GM18511 (cell line): ENCODE results near the gene CXCL13.
"Not testable (repeated sequence)": the region's sequence is repeated elsewhere in the genome, so short reads cannot be mapped to it uniquely, and the experiment has no call there.

Experiments
- ATAC-seq: cut with Tn5 transposase; IDR thresholded peaks from one replicate; pipeline ENCODE4 v1.9.1; 2021; ENCODE audit warnings: mild to moderate bottlenecking, moderate library complexity; ENCODE audit not compliant: unreplicated experiment

Gene CXCL13

DNA sequence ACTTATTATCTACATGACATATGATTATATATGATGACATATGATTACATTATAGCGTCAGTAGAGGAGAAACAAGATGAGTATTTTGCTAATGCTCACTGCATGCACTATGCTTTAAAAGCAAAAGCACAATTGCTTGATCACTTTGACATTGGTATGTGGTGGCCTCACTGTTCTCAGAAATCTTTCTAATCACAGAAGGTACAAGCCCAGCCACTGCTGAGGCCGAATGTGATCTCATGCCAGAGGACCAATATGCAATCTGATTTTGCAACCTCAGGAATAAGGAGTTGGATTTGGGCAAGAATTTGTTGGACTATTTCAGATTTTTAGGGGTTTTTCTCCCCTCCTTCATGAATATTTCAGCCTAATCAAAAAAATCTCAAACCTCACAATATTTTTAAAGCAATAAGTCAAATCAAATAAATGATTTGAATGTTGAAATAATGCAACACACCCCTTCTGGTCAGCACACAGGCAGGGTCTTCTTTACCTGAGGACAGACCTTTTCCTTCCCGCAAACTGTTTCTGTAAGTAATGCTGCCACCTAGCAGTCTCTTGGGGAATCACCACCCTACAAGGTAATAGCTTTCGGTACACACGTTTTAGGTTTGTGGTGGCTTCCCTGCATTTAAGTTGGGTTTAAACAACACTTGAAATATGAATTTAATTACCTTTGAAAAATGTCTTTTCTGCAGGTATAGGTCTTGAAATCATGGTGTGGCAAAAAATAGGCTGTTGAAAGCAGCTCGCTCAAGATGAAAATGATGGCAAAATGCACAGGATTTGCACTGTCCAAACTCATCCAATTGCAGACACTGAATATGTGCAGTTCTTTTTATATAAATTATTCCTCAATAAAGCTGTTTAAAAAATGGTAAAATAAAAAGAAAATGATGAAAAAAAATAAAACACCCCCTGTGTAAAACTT lies 4.8 kb upstream of the CXCL13 start:
- peak; percentile 74 for ATAC-seq

DNA sequence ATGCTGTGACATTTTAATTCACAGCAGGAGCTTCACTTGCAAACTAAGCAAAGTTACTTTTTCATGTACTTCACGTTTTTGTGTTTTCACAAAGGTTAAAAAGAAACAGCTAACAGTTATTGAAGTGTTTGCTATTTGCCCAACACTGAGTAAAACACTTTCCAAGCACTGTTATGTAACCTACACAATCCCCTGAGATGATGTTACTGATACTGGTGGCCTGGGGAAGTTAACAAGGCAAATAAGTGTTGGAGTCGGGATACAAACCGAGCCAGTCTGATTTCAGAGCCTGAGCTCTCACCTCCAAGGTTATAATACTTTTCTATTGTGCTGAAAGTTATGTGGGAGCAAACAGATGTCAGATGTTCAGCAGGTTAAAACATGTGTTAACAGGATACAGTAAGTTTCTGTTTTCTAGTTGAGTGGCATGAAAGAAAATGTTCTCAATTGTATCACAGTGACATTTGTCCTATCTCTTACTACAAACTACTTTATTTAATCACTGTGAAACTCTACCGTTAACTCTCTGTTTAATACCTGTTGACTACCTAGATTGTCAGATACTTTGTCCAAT lies 3.9 kb upstream of the CXCL13 start:
- no peak for ATAC-seq

DNA sequence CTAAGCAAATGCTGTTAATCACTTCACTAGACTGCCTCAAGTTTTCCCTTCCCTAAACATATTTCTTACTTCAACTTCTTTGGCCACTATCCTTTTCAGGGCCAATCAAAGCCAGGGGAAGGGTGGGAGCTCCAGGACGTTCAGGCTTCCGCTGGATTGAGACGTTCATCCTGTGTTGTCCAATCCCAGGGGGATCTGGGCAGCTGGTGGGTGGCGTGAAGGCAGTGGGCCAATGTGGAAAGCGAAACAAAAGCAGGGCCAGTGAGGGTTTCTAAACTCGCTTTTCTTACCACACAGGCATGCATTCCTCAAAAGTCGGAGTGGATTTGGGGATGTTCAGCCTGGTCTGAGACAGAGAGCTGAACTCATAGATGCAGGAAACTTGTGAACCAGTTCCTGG lies 7.6 kb downstream of the CXCL13 start:
- ATAC-seq, result no peak

DNA sequence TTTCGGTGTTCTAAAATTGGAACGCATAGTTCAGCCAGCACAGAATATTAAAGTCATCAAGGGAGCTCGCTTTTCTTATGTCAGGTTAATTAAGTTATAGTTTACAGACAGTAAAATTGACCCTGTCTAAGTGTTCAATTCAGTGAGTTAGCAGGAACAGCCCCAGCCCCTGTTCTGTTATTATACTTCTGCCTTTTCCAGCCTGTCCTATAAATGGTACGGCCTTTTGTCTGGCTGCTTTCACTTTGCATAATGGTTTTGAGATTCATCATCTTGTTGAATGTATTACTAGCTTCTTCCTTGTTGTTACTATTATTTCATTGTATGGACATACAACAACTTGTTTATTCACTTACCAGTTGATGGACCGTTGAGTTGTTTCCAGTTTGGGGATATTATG lies 9.5 kb downstream of the CXCL13 start:
- no peak for ATAC-seq

DNA sequence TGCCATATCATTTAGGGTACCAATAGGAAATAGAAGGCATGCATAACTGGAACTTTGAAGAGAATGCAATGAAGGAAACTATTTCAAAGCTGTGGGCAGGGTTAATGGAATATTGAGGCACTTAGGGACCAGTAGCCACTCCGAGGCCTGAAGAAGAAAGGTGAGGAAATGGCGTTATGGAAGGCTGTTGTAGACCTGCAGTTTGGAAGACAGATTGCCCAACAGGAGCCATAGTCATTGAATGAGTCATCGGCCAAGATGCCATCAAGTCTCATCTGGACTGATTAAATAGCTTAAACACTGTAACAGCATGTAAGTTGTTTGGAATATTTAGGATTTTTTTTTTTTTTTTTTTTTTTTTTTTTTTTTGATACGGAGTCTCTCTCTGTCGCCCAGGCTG lies 11.6 kb downstream of the CXCL13 start:
- no peak for ATAC-seq

DNA sequence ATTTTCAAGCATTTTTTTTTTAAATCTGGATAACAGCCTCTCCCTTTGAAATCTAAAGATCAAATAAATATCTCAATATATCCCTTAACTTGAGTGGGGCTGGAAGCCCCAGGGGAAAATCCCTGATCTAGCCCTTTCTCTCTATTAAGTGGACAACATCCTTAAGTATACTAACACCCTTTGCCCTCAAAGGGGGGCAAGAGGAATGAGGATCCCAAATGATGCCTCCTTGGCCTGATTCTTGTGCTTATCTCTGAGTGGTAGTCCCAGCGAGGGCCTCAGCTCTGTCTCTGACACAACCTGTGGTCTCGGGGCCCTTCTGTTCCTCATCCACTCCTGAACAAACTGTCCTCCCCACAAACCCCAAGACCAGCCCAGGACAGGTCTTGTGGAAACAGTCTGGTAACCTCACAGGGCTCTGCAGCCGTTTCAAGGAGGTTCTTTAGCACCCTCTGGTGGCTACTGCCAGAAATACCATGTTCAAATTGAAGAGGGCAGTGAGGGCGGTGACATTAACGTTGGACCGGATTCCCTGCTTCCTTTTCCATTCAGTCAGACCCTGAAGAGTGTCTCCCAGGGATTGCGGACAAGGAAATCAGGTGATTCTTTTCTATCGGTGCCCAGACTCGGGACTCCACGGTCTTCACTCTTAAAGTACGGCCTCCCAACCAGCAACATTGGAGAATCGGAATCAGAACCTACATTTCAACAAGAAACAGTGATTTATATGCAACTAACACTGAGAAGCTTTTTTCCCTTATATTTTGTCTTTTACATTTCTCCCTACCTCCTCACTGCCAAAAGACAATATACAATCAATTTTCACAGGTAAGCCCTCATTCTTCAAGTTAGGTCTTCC lies 13.0 kb downstream of the CXCL13 start:
- peak; percentile 94 for ATAC-seq

DNA sequence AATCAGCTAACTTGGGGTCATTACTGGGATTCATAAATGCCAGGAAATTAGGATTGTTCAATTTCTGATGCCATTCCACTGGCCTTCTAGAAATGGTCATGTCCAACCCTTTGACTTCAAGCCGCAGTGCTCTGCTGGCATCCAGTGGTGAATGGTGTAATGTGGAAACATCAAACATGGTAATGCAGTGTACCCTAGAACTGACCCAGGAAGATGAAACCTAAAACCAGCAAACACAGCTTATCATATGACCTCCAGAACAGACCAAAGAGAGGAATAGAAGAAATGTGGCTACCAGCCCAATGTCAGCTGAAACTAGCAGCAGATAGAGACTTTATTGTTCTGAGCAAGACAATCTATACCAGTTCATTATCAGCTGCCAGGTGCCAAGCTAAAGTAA lies 13.8 kb downstream of the CXCL13 start:
- ATAC-seq, result no peak

DNA sequence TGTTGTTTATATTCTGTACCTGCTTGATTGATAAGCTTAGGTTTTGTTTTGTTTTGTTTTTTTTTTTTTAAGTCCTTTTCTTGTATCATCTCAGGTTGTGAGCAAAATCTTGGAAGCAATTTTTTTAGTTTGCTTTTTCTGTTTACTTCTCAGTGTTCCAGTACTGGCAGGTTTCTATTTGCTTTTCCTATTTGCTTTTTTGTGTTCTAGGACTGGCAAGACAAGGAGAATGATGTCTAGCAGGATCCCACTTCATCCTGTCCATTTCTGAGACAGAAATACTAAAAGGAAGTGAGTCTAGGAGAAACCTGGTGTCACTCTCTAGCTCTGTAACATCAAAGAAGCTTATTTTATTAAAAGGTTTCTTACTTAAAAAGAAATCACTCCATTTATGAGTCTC lies 15.6 kb downstream of the CXCL13 start:
- ATAC-seq, result no peak

DNA sequence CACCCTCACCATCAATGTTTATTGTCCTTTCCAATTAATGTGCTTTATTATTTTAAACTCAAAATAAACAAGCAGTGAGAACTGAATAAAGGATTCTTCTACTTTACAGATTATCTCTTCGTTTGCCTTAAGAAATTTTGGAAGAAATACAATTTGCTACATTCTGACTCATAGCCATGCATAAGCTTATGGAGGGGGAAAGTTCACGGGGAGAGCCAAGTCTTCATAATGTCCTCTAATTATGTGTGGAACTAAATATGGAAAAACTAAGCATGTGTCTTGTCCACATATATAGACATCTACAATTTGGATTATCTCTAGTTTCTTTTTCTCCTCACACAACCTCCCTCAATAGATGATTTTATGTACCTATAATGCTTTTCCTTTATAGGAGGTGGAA lies 17.5 kb downstream of the CXCL13 start:
- ATAC-seq, result no peak

DNA sequence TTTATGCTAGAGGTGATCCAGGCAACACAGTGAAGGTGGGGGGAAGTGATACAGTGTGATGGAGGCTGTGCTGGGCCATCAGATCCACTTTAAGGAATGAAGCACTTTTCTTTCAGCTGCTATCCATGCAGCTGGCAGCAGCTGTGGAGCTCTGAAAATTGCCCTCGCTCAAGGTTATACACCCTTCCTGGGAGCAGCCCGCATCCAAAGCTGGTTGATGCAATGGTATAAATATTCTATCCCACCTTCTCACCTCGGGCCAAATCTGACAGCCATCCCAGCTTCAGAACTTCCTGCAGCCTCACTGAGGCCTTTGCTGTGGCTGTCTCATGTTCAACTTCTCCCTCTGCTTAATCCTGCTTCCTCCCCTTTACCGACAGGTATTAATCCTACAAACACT lies 18.6 kb downstream of the CXCL13 start:
- ATAC-seq, result no peak

DNA sequence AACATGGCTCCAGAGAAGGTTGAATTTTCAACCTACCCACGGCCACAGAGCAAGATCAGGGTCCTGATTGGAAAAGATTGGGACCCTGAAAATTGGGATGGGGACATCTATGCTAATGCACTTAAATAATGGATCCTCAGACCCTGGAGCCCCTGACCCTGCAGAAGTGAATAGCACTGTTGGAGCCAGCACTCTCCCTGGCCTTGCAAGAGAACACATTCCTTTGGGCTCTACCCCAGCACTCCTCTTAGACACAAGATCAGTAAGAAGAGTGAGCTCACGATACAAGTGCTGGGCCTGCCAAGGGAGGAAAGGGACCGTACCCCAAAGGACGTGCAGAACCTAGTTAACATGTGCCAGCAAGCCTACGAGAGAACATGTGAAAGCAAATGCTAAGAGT lies 19.9 kb downstream of the CXCL13 start:
- ATAC-seq, result no peak

DNA sequence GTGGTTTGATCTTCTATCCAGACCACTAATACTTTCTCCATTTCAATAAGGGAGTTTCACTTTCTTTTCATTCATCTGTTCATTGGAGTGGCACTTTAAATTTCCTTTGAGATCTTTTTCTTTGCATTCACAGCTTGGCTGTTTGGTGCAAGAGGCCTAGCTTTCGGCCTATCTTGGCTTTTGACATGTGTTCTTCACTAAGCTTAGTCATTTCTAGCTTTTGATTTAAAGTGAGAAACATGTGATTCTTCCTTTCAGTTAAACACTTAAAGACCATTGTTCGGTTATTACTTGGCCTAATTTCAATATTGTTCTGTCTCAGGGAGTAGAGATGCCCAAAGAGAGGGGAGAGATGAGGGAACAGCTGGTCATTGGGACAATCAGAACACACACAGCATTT lies 24.3 kb downstream of the CXCL13 start:
- peak; percentile 91 for ATAC-seq

DNA sequence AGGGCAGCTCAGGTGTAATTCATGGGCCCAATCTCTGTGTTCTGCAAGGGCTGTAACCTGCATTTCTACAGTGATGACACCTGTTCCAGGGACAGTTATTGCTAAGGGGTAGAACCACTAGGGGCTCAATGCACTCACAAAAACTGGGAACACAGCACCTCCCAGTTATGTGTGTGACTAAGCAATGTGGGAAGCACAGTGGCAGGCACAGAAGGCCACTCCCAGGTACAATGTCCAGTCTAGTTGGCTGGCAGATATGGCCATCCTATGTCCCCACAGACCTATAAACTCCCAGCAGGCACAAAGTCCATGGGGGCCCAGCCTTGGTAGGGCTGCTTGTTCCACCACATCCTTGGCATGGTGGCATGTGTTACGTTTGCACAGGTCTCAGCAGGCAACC lies 25.7 kb downstream of the CXCL13 start:
- no peak for ATAC-seq

DNA sequence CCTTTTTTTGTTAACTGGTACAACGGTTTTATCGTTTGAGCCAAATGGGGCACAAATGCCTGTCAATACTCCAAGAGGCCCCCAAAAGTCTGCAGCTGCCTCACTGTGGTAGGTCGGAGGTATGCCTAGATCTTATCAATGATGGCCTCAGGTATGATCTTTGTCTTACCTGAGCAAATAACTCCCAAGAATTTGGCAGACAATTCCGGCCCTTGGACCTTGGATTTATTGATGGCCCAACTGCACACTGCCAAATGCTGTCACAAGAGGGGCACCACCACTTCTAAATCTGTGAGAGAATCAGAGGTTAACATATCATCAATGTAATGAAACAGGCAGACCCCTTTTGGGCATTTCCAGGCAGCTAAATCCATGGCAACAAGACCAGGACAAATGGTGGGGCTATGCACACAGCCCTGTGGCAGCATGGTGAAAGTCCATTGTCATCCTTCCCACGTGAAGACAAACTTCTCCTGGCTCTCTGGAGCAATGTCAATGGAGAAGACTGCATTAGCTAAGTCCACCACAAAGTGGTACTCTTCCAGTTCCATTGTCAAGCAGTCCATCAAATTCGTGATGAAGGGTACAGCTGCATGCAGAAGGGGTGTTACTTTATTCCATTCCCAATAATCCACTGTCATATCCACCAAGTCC lies 28.6 kb downstream of the CXCL13 start:
- ATAC-seq, result no peak

DNA sequence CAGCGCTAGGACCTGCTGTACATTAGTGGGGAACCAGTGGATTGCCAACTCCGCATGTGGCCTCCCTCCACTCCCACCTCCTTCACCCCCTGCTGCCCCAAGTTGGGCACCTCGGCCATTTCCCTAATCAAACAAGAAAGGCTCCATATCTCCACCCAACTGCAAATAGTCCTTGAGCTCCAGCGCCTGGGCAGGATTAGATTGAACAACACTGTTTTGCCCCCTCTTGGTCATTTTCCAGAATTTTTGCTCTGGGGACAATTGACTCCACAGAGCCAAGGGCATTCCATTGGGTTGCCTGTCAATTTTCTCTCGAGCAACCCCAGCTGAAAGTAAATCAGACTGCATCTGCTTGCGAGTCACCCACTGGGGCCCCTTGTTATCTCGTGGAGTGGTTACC lies 29.6 kb downstream of the CXCL13 start:
- ATAC-seq, result no peak

DNA sequence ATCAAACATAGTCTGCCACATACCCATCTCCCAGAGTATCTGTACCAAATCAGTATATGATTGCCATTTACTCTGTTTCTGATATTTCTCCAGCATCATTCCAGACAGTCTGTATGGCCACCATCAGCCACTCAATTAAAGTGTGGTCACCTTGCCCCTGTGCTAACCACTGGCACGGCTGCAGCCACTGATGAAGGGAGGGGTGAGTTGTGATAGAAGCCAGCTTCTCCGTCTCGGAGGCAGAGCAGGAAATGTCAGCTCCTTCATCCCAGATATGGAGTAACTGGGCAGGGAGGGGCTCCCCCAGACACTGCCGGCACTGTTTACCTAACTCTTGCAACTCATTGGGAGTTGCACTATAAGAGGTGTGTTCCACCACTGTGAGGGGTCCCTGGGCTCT lies 30.3 kb downstream of the CXCL13 start:
- ATAC-seq, result no peak

DNA sequence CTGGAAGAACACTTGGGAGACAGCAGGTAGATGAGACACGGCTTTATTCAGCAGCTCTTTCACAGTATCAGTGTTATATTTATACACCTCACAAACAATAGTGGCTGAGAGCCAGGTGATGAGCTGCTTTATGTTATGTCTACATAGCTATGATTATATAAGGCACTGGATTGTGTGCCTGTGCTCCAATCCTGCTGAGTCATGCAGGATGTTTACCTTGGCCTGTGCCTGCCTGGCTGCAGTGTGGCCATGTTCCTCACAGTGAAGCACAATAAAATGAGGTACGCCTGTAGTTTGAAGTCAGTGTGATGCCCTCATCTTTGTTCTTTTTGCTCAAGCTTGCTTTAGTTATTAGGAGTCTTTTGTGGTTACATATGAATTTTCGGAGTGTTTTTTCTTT lies 31.3 kb downstream of the CXCL13 start:
- no peak for ATAC-seq

DNA sequence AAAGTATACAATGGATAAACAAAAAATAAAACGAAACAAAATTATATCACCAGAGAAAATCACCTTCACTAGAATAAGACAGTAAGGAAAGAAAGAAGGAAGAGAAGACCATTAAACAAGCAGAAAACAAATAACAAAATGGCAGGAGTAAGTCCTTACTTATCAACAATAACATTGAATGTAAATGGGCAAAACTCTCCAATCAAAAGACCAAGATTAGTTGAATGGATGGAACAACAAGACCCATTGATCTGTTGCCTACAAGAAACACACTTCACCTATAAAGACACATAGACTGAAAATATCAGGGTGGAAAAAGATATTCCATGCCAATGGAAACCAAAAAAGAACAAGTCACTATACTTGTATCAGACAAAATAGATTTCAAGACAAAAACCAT lies 38.4 kb downstream of the CXCL13 start:
- ATAC-seq, result not testable (repeated sequence)

DNA sequence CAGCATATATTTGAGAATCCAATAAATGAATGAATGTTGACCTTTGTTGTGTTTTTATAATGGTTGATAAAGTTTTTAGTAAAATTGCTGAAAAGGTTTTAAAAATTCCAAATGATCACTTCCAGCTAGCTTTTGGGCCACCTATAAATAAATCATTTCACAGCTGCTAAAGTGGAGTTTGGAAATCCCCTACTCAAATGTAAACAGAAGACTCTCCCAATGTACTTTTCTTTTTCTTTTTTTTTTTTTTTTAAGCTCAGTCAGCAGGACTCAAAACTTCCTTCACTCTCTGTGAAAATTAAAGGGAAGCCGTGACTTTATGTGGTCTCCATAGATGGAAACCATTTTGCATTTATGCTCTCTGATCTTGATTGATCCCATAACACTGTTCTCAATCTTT lies 45.2 kb downstream of the CXCL13 start:
- no peak for ATAC-seq

DNA sequence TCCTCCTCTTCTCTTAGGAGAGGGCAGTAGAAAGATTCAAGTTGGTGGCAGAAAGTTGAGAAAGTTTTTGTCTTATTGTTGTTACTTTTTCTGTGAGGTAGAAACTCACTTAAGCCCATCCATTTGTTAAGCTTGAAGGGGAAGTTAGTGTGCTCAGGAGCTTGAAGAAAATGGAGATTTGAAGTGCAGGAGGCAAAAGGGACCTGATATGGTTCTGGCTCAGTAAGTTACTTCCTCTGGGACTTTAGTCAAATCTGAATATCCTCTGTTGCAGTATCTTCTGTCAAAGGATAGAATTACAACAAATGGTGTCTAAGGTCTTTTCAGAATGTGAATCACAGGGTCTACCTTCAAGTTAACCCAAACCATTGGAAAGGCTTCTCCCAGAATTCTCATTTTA lies 46.2 kb downstream of the CXCL13 start:
- ATAC-seq, result no peak

DNA sequence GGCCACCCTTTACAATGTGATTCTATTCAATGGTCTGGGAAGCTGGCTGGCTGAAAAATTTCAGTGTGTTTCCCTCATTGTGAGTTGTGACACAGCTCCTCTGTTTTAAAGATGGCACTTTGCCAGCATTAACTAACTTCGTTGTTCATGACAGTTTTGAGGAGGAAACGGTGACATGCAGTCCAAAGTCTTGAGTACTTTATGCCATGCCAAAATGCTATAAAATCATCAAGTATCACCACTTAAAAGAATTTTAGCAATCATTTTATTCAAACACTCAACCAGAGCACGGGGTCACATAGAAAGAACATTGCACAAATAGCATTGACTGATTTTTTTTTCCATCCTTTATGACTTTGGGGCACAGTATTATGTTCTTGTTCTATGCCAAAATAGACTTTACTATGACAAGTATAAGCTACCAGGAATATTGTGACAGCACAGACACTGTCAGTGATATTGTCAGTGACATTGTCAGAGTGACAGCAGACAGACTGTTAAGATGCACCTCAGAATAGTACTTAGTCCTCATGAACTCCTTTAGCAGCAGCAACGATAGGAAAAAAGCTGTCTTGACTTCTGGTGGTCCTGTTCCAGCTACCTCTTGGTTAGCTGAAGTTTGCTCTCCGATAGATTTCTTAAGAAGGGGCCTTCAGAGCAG lies 46.7 kb downstream of the CXCL13 start:
- no peak for ATAC-seq
